ENCODE measurements around the gene RFNG.
A peak's percentile ranks its signal among the peaks of the same experiment; 100 is the strongest.

Gene RFNG

GRCh38 chr17:82025401-82026107, 26.1 kb downstream of the RFNG start:
- DNase-seq (ENCODE audit: low spot score) = no peak

GRCh38 chr17:82024859-82025258, 26.8 kb downstream of the RFNG start:
- no peak for DNase-seq (ENCODE audit: low spot score)

GRCh38 chr17:82023447-82024241, 28.0 kb downstream of the RFNG start:
- DNase-seq (ENCODE audit: low spot score) = peak; percentile 66

GRCh38 chr17:82022981-82023446, 28.6 kb downstream of the RFNG start, which contains the start of gene LRRC45:
Gene LRRC45 (plus strand): TSS chr17:82023305. CDS start chr17:82023644, 339 bp downstream.
- DNase-seq (ENCODE audit: low spot score) = peak; percentile 100

- no peak for DNase-seq (ENCODE audit: low spot score)
Observed at GRCh38 chr17:82022310-82022980, 29.2 kb downstream of the RFNG start, which contains the start of gene CENPX. Gene CENPX (minus strand): TSS chr17:82022878. CDS start chr17:82022861, 17 bp downstream.

- DNase-seq (ENCODE audit: low spot score) = no peak
Observed at GRCh38 chr17:82021900-82022309, 29.7 kb downstream of the RFNG start.

GRCh38 chr17:82021107-82021899, 30.3 kb downstream of the RFNG start:
- DNase-seq (ENCODE audit: low spot score) = peak; percentile 85

- DNase-seq (ENCODE audit: low spot score) = no peak
Observed at GRCh38 chr17:82020572-82021106, 31.0 kb downstream of the RFNG start.

- DNase-seq (ENCODE audit: low spot score) = peak; percentile 72
Observed at GRCh38 chr17:82019690-82020571, 31.7 kb downstream of the RFNG start.

- DNase-seq (ENCODE audit: low spot score) = no peak
Observed at GRCh38 chr17:82018989-82019689, 32.5 kb downstream of the RFNG start.

- DNase-seq (ENCODE audit: low spot score) = no peak
Observed at GRCh38 chr17:82018152-82018988, 33.2 kb downstream of the RFNG start.

- no peak for DNase-seq (ENCODE audit: low spot score)
Observed at GRCh38 chr17:82017612-82018151, 33.9 kb downstream of the RFNG start.

GRCh38 chr17:82016875-82017459, 34.6 kb downstream of the RFNG start:
- no peak for DNase-seq (ENCODE audit: low spot score)

GRCh38 chr17:82016061-82016874, 35.3 kb downstream of the RFNG start:
- DNase-seq (ENCODE audit: low spot score) = no peak

- DNase-seq (ENCODE audit: low spot score) = no peak
Observed at GRCh38 chr17:82015311-82015971, 36.2 kb downstream of the RFNG start.

- DNase-seq (ENCODE audit: low spot score) = no peak
Observed at GRCh38 chr17:82014971-82015310, 36.7 kb downstream of the RFNG start.

GRCh38 chr17:82014432-82014831, 37.2 kb downstream of the RFNG start:
- DNase-seq (ENCODE audit: low spot score) = no peak

All from AG08396 (cell line).